ENCODE measurements around the gene ZMYND10. TPM values are rescaled to one million over a fixed set of nuclear protein-coding genes. Genes with fewer than 3 reads are reported as not detected.

ZMYND10 gene
- total RNA-seq, 1 experiment from 2014 or later: 0.74 TPM

DNA sequence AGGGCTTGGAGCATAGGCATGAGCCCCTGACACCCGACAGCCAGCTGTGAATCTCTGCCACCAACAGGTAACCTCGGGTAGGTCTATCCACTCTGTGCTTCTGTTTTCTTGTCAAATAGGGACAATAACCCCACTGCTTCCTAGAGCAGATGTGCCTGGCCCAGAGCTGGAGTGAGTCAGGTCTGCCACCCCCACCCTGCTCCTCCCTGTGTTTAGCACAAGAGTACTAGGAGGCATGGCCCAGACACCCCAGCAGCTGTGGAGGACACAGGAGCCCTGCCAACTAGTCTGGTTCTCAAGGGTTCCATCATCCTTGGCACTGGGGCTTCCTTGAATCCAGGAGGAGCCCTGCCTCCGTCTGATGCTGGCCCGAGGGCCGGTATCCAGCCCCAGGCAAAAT lies 47.5 kb upstream of the ZMYND10 start:
- TF ChIP-seq, protein P1, sequence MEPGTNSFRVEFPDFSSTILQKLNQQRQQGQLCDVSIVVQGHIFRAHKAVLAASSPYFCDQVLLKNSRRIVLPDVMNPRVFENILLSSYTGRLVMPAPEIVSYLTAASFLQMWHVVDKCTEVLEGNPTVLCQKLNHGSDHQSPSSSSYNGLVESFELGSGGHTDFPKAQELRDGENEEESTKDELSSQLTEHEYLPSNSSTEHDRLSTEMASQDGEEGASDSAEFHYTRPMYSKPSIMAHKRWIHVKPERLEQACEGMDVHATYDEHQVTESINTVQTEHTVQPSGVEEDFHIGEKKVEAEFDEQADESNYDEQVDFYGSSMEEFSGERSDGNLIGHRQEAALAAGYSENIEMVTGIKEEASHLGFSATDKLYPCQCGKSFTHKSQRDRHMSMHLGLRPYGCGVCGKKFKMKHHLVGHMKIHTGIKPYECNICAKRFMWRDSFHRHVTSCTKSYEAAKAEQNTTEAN (CRISPR knock-in tag; IDR thresholded peaks at IDR 0.05): no peak
- no peak for TF ChIP-seq HMGA2 (CRISPR knock-in tag; IDR thresholded peaks at IDR 0.05)
- no peak for TF ChIP-seq TEAD4 (CRISPR knock-in tag; IDR thresholded peaks at IDR 0.05)
- TF ChIP-seq, protein P2, sequence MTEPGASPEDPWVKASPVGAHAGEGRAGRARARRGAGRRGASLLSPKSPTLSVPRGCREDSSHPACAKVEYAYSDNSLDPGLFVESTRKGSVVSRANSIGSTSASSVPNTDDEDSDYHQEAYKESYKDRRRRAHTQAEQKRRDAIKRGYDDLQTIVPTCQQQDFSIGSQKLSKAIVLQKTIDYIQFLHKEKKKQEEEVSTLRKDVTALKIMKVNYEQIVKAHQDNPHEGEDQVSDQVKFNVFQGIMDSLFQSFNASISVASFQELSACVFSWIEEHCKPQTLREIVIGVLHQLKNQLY (CRISPR knock-in tag; IDR thresholded peaks at IDR 0.05): no peak
- TF ChIP-seq ZNF423 (CRISPR knock-in tag; IDR thresholded peaks at IDR 0.05): no peak
- TF ChIP-seq, protein P3, sequence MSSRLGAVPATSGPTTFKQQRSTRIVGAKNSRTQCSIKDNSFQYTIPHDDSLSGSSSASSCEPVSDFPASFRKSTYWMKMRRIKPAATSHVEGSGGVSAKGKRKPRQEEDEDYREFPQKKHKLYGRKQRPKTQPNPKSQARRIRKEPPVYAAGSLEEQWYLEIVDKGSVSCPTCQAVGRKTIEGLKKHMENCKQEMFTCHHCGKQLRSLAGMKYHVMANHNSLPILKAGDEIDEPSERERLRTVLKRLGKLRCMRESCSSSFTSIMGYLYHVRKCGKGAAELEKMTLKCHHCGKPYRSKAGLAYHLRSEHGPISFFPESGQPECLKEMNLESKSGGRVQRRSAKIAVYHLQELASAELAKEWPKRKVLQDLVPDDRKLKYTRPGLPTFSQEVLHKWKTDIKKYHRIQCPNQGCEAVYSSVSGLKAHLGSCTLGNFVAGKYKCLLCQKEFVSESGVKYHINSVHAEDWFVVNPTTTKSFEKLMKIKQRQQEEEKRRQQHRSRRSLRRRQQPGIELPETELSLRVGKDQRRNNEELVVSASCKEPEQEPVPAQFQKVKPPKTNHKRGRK (CRISPR knock-in tag; IDR thresholded peaks at IDR 0.05; ENCODE audit: borderline replicate concordance): no peak
- Mint-ChIP-seq H3K27me3 (ENCODE audit: low read depth) (no peaks in the 10 kb centered on the region), H3K4me3 (no peak overlapping the region), H3K36me3 (no peaks in the 10 kb centered on the region), H3K27ac (no peak overlapping the region), H3K4me1 (no peaks in the 10 kb centered on the region), H3K9me3 (no peaks in the 10 kb centered on the region)
- ATAC-seq (no peak), DNase-seq (ENCODE audit: low spot score) (no peak)
- POLR2A ChIA-PET: no interaction called here
- CTCF ChIA-PET: no interaction called here

DNA sequence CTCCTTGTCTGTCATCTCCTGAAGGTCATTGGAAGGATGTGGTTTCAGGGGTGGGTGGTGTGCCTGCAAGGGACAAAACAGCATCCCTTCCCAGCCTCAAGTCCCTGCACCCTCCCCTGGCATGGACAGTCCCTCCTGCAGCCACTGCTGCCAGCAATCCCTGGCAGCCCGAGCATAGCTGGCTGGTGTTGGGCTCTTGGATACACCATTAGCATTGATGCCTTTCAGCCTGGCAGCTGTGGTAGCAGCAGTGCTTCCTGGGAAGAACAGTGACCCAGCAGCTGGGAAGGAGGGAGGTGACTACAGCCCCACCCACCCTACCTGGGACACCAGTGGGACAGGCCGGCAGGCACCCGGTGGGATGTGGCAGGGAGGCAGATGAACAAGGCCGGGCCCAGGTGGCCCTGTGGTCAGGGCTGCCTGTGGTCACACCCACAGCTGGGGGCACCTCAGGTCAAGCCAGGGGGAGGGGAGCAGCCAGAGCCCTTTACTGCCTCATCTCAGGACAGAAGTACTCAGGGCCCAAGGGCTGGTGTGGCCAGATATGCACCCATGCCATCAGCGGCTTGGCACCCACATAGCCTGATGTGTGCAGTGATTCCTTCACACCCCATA lies 46.7 kb upstream of the ZMYND10 start:
- no peak for ATAC-seq

More for the DNA sequence above, 46.7 kb upstream of the ZMYND10 start:
- Mint-ChIP-seq H3K27ac (no peak overlapping the region; the same call in 1 of the 2 replicates), H3K36me3 (no peaks in the 10 kb centered on the region), H3K9me3 (no peaks in the 10 kb centered on the region), H3K4me3 (no peak overlapping the region), H3K4me1 (no peaks in the 10 kb centered on the region), H3K27me3 (ENCODE audit: low read depth) (no peaks in the 10 kb centered on the region)
- ChIA-PET POLR2A (no interaction called here), CTCF (no interaction called here)
- no peak for TF ChIP-seq SMAD4 (CRISPR knock-in tag; IDR thresholded peaks at IDR 0.05)
- no peak for TF ChIP-seq GTF2I (CRISPR knock-in tag; conservative IDR thresholded peaks at IDR 0.05)
- TF ChIP-seq, protein P4, sequence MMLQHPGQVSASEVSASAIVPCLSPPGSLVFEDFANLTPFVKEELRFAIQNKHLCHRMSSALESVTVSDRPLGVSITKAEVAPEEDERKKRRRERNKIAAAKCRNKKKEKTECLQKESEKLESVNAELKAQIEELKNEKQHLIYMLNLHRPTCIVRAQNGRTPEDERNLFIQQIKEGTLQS (CRISPR knock-in tag; conservative IDR thresholded peaks at IDR 0.05): no peak
- TF ChIP-seq, protein P5, sequence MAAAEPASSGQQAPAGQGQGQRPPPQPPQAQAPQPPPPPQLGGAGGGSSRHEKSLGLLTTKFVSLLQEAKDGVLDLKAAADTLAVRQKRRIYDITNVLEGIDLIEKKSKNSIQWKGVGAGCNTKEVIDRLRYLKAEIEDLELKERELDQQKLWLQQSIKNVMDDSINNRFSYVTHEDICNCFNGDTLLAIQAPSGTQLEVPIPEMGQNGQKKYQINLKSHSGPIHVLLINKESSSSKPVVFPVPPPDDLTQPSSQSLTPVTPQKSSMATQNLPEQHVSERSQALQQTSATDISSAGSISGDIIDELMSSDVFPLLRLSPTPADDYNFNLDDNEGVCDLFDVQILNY (CRISPR knock-in tag; IDR thresholded peaks at IDR 0.05): no peak
- no peak for TF ChIP-seq CREB1 (CRISPR knock-in tag; IDR thresholded peaks at IDR 0.05)
- TF ChIP-seq, protein P6, sequence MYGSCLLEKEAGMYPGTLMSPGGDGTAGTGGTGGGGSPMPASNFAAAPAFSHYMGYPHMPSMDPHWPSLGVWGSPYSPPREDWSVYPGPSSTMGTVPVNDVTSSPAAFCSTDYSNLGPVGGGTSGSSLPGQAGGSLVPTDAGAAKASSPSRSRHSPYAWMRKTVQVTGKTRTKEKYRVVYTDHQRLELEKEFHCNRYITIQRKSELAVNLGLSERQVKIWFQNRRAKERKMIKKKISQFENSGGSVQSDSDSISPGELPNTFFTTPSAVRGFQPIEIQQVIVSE (CRISPR knock-in tag; IDR thresholded peaks at IDR 0.05; ENCODE audit: borderline replicate concordance): no peak
- TF ChIP-seq, protein P7, sequence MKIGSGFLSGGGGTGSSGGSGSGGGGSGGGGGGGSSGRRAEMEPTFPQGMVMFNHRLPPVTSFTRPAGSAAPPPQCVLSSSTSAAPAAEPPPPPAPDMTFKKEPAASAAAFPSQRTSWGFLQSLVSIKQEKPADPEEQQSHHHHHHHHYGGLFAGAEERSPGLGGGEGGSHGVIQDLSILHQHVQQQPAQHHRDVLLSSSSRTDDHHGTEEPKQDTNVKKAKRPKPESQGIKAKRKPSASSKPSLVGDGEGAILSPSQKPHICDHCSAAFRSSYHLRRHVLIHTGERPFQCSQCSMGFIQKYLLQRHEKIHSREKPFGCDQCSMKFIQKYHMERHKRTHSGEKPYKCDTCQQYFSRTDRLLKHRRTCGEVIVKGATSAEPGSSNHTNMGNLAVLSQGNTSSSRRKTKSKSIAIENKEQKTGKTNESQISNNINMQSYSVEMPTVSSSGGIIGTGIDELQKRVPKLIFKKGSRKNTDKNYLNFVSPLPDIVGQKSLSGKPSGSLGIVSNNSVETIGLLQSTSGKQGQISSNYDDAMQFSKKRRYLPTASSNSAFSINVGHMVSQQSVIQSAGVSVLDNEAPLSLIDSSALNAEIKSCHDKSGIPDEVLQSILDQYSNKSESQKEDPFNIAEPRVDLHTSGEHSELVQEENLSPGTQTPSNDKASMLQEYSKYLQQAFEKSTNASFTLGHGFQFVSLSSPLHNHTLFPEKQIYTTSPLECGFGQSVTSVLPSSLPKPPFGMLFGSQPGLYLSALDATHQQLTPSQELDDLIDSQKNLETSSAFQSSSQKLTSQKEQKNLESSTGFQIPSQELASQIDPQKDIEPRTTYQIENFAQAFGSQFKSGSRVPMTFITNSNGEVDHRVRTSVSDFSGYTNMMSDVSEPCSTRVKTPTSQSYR (CRISPR knock-in tag; IDR thresholded peaks at IDR 0.05): no peak
- TF ChIP-seq ETV6 (CRISPR knock-in tag; IDR thresholded peaks at IDR 0.05): no peak
- TF ChIP-seq, protein P8, sequence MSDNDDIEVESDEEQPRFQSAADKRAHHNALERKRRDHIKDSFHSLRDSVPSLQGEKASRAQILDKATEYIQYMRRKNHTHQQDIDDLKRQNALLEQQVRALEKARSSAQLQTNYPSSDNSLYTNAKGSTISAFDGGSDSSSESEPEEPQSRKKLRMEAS (CRISPR knock-in tag; IDR thresholded peaks at IDR 0.05): no peak
- no peak for TF ChIP-seq RELA (CRISPR knock-in tag; IDR thresholded peaks at IDR 0.05; ENCODE audit: borderline replicate concordance)
- no peak for DNase-seq (ENCODE audit: low spot score)

Measured in WTC11 (cell line).